A204.1 (cell line): Measurements from ENCODE around the gene GALNT17.

Experiments
- FAIRE-seq: peaks from 2 replicates; lab custom pipeline; 2012; peaks lifted over from hg19 to GRCh38; lab: Jason Lieb, UNC

The GALNT17 gene

DNA sequence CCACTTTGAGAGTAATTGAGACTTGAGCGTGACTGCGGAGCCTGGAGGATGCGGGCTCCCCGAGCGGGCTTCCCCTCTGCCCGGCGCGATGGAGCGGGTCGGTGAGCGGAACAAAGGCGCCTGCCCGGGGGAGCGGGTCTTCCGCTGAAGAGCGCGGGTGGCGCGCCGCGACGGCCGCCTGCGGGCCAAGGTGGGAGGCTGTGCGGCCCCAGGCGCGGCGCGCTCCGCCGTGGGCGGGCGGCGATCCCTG is at the start of gene GALNT17:
TSS of gene GALNT17 (plus strand) at position 18 of the 250 bp plus-strand sequence.
- no peak for FAIRE-seq

- no peak for FAIRE-seq
Measured at GRCh38 chr7:71095266-71095860, 36.6 kb upstream of the GALNT17 start.

- no peak for FAIRE-seq
Measured at GRCh38 chr7:71096351-71096750, 35.6 kb upstream of the GALNT17 start.

GRCh38 chr7:71106226-71106625 is 25.7 kb upstream of the GALNT17 start:
- FAIRE-seq: no peak

GRCh38 chr7:71112436-71112835 is 19.5 kb upstream of the GALNT17 start:
- no peak for FAIRE-seq

DNA sequence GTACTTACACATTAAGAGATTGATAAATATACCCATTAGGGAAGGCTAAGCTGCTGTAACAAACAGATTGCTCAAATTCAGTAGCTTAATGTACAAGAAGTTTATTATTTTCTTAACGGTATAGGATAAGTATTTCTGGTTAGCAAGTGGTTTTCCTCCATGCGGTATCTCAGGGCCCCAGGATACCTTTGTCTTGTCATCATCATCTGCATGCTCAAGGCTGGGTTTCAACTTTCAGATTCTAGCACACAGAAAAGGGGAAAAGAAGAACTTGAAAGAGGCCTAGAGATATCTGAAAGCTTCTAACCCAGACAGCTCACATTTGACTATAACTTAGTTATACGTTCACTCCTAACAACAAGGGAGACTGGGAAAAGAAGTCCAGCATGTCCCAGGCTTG is 11.8 kb upstream of the GALNT17 start:
- no peak for FAIRE-seq

- FAIRE-seq: no peak
Measured at GRCh38 chr7:71129126-71129525, 2.8 kb upstream of the GALNT17 start.

- no peak for FAIRE-seq
Measured at GRCh38 chr7:71130031-71130679, 1.8 kb upstream of the GALNT17 start.

DNA sequence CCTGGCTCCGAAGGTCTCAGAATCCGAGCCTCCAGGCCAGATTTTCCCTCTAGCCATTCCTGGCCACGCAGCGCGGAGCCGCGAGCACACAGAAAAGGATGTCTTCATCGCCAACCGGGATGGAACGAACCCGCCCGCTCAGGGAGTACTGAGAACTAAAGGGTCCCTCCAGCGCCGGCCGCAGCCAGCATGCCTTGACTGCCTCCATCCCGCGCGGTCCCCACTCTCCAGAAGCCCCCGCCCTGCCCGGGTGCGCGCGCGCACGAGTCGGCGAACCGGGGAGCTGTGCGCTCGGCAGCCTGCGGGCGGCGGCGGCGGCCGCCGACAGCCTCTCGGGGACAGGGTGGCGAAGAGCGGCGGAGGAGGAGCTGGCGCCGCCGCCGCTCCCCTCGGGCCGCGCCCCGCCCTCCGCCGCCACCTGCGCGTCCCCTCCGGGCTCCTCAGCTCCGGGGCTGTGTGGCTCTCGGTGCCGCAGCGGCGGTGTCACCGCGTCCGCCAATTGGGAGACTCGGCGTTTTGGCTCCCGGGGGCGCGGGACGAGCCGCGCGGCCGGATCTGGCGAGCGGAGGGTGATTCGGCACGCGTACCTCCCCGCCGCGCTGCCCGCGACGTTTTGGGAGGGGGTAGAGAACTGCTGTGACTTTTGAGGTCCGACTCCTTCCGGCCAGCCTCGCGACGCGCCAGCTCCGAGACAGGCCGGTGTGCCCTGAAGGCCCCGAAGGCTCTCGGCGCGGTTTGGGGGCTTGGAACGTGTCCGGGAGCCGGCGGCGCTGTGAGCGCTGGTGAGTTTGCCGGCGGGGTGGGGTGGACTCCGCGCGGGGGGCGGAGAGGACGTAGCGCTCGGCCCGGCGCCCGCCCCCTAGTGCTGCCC is 453 bp upstream of the GALNT17 start:
- no peak for FAIRE-seq

DNA sequence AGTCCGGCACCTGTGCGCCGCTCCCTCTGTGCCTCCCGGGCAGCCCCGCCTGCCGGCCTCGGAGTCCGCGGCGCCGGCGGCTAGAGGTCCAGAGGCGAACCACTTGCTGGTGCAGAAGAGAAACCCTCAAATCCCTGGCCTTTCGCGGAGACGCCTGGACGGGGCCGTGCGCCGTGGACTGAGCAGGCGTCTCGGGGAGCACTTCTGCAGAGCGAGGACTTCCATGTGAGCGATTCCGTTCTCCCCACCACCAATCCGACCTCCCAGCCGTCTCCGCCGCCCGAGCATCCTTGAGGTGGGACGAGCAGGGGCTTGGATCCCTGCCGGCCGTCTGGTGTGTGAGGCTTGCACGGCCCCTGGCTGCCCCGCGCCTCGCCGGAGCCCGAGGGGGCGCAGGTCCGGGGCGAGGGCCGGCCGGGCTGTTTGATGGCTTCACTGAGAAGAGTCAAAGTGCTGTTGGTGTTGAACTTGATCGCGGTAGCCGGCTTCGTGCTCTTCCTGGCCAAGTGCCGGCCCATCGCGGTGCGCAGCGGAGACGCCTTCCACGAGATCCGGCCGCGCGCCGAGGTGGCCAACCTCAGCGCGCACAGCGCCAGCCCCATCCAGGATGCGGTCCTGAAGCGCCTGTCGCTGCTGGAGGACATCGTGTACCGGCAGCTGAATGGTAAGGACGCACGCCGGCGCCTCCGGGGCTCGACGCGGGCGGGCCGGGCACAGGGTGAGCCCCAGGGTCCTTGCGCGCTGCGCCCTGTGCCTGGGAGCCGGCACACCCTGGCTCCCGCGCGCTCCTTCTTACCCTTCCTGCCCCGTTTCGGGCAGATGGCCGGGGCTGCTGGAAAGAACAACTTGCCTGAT is 660 bp downstream of the GALNT17 start:
- no peak for FAIRE-seq

DNA sequence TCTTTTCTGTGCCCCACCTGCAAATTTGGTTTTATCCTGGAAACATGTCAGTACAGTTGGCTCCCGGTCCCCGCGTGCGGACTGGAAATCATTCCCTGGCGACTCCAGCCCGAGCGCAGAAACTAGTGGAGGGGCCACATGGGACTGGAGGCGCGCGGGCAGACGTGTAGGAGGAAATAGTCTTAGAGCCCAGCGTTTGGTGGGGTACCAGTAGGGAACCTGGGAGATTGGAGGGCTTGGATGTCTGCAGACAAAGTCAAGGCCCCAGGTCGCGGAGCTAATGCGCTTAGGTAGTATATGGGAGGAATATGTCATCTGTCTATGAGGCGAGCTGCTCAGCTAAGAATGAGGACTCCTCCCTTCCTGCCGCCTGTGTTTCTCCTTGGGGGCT is 1.3 kb downstream of the GALNT17 start:
- no peak for FAIRE-seq

- FAIRE-seq: no peak
Measured at GRCh38 chr7:71133856-71134255, 1.9 kb downstream of the GALNT17 start.

- no peak for FAIRE-seq
Measured at GRCh38 chr7:71135116-71135515, 3.2 kb downstream of the GALNT17 start.

DNA sequence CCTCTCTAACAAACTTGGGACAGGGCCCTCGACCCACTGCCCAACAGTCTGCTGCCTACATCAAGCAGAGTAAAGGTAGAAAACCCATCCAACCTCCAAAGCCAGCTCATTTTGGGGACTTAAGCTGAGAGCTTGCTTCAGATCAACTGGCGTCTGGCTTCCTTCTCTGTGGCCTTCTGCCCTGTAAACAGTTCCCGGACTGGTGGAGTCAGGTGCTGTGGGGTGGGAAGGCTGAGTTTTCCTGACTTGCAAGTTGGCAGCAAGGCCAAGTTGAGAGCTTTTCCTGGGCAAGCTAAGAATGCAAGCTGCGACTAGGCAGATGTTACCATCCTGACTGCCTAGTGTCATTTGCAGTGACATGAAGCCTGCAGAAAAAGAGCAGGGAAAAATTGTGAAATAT is 3.7 kb downstream of the GALNT17 start:
- no peak for FAIRE-seq

- no peak for FAIRE-seq
Measured at GRCh38 chr7:71137479-71137878, 5.5 kb downstream of the GALNT17 start.

- no peak for FAIRE-seq
Measured at GRCh38 chr7:71140264-71140663, 8.3 kb downstream of the GALNT17 start.

DNA sequence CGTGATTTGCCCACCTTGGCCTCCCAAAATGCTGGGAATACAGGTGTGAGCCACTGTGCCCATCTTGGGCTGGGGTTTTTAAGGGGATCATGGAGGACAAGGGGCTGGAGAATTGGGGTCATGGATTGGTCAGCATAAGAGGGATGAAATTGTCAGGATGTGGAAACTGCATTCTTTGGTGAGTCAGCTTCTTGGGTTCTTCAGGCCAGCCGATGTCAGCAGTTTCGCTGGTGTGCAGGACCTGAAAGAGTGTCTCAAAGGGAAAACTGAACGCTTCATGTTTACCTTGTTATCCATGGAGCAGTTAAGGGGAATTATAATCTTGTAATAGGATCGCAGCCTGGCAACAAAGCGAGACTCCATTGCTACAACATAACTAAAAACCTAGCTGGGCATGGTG is 13.0 kb downstream of the GALNT17 start:
- FAIRE-seq: no peak

DNA sequence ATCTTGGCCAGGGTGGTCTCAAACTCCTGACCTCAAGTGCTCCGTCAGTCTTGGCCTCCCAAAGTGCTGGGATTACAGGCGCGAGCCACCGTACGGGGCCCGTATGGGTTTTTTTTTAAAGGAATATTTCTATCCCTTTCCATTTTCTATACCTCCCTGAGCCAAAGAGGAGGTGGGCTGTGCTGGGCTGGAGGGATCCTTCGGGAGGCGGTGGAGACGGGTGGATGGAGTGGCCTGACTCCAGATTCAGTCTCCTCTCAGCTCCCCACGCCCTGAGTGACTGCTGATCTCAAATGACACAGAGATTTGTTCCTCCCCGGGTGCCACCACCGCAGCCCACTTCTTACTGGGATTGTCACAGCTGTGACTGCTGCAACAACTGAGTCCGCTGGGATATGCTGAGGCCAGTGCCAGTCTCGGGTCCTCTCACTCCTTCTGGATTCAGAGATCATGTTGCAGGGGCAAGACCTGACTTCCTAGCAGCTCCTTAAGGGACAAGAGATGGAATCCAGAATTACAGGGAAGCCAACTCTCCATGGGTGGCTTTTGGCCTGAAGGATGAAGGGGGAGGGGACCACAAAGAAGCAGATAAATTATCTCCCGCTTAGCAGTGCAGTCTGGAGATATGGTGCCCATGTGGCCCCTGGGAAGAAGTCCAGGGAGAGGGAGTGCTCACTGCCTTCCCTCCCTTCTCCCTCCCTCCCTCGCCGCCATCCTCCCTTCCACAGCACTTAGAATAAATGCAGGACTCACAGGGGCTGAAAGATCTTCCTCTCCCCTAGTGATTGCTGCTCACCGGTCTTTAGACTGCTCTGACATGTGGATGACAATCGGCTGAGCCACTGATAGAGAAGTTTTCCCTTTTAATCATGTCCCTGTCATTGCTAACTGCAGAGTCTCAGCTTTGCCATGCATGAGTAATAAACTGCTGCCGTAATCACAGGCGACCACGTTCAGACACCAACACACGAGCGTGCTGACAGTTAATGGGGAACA is 14.3 kb downstream of the GALNT17 start:
- FAIRE-seq: no peak

- FAIRE-seq: no peak
Measured at GRCh38 chr7:71148098-71148497, 16.2 kb downstream of the GALNT17 start.

DNA sequence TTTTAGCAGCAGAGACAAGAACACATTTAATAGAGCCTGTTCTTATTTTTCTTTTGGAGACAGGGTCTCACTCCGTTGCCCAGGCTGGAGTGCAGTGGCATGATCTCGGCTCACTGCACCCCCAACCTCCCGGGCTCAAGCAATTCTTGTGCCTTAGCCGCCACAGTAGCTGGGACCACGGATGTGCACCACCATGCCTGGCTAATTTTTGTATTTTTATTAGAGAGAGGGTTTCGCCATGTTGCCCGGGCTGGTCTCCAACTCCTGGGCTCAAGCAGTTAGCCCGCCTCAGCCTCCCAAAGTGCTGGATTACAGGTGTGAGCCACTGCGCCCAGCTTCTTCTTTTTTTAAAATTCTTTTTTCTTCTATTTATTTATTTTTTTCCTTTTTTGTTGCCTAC is 23.3 kb downstream of the GALNT17 start:
- FAIRE-seq: no peak

DNA sequence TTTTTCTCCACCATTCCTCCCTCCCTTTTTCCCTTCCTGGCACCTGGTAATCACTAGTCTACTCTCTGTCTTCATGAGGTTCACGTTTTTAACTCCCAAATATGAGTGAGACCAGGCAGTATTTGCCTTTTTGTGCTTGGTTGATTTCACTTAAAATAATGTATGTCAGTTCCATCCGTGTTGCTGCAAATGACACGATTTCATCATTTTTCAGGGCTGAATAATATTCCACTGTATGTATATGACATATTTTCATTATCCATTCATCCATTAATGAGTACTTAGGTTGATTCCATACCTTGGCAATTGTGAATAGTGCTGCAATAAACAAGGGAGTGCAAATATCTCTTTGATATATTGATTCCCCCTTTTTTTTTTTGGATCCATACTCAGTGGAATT is 25.8 kb downstream of the GALNT17 start:
- no peak for FAIRE-seq

GRCh38 chr7:71165708-71166107 is 33.8 kb downstream of the GALNT17 start:
- FAIRE-seq: no peak
